K562 (cell line): ENCODE results near the gene CSTF2T. TPM values are rescaled to one million over a fixed set of nuclear protein-coding genes. Genes with fewer than 3 reads are reported as not detected.

Experiments
- BHLHE40 ChIP-seq: IDR thresholded peaks from 2 replicates; pipeline ENCODE4 v1.6.1; 2011; ENCODE audit warnings: low read length, improper control_type of control experiment
- CREB3 ChIP-seq: fragments of 450-650 bp; conservative IDR thresholded peaks from 2 replicates; pipeline ENCODE4 v1.6.1; 2016; ENCODE audit warnings: missing genetic modification characterization, low read depth, mild to moderate bottlenecking, missing compliant biosample characterization, moderate library complexity
- ESRRA ChIP-seq: fragments of 450-650 bp; IDR thresholded peaks from 2 replicates; pipeline ENCODE4 v1.6.1; 2014; ENCODE audit warnings: low read depth, mild to moderate bottlenecking, moderate library complexity, borderline replicate concordance
- HDAC2 ChIP-seq: fragments of 450-650 bp; IDR thresholded peaks from 2 replicates; pipeline ENCODE4 v1.6.1; 2016; ENCODE audit warnings: mild to moderate bottlenecking
- HOXB6 ChIP-seq: fragments of 250-450 bp; sonication (Bioruptor Pico); IDR thresholded peaks from 2 replicates; pipeline ENCODE4 v1.5.1; 2022; ENCODE audit warnings: mild to moderate bottlenecking, borderline replicate concordance
- KHSRP ChIP-seq: fragments of 450-650 bp; IDR thresholded peaks from 2 replicates; pipeline ENCODE4 v1.6.1; 2017
- PTRF ChIP-seq: fragments of 450-650 bp; IDR thresholded peaks from 2 replicates; pipeline ENCODE4 v1.6.1; 2016; ENCODE audit warnings: mild to moderate bottlenecking, missing genetic modification characterization, missing compliant biosample characterization
- SRSF1 ChIP-seq: fragments of 200-400 bp; formaldehyde crosslinking; IDR thresholded peaks from 2 replicates; pipeline ENCODE4 v1.6.1; 2017; ENCODE audit warnings: mild to moderate bottlenecking, low read depth, low read length, moderate library complexity
- TAL1 ChIP-seq: fragments of 450-650 bp; IDR thresholded peaks from 2 replicates; pipeline ENCODE4 v1.6.1; 2016; ENCODE audit warnings: mild to moderate bottlenecking
- TBL1XR1 ChIP-seq, 2 experiments: IDR thresholded peaks; 2 replicates each; pipeline ENCODE4 v1.6.1; 2012; ENCODE audit warnings: improper control_type of control experiment in 2 of 2, low read length in 2 of 2, mild to moderate bottlenecking in 1 of 2
- XRCC3 ChIP-seq: fragments of 450-650 bp; IDR thresholded peaks from 2 replicates; pipeline ENCODE4 v1.6.1; 2017; ENCODE audit warnings: mild to moderate bottlenecking, moderate library complexity
- YY1 ChIP-seq, 3 experiments: IDR thresholded peaks; 2 replicates each; pipeline ENCODE4 v1.6.1; 2011; ENCODE audit warnings: low read length in 2 of 3, mild to moderate bottlenecking in 2 of 3, moderate library complexity in 2 of 3, borderline replicate concordance in 1 of 3, control low read depth in 1 of 3, low read depth in 1 of 3; ENCODE audit not compliant: insufficient read depth in 3 of 3, insufficient replicate concordance in 2 of 3, control insufficient read depth in 1 of 3, insufficient read length in 1 of 3; ENCODE audit errors: extremely low read depth in 1 of 3
- ZFX ChIP-seq: sonication (generic); formaldehyde crosslinking; IDR thresholded peaks from 2 replicates; pipeline ENCODE4 v1.8.0; 2022; ENCODE audit warnings: mild to moderate bottlenecking, missing genetic modification reagents, moderate library complexity
- ZNF282 ChIP-seq: sonication (generic); formaldehyde crosslinking; IDR thresholded peaks from 2 replicates; pipeline ENCODE4 v1.8.1; 2023; ENCODE audit warnings: missing genetic modification reagents
- ZNF311 ChIP-seq: fragments of 250-450 bp; sonication (Bioruptor Pico); IDR thresholded peaks from 2 replicates; pipeline ENCODE4 v1.4.0; 2020; ENCODE audit warnings: mild to moderate bottlenecking, moderate library complexity
- ZNF384 ChIP-seq: IDR thresholded peaks from 2 replicates; pipeline ENCODE4 v1.6.1; 2012; ENCODE audit warnings: low read depth, low read length, improper control_type of control experiment
- ZNF445 ChIP-seq: fragments of 250-450 bp; sonication (Bioruptor Pico); IDR thresholded peaks from 2 replicates; pipeline ENCODE4 v1.4.0; 2020; ENCODE audit warnings: low read depth, mild to moderate bottlenecking, moderate library complexity
- polyA plus RNA-seq, 8 experiments: library from polyadenylated mRNA; depleted of rRNA in 4 of 8; stranded (reverse) in 5 of 8; unstranded in 3 of 8; fragments of >200 nt; fragmentation: Nextera tagmentation in 2 of 8; fragmentation: Illumina TruSeq in 1 of 8; extraction: Ambion mirVana in 2 of 8; extraction: Trizol in 1 of 8; gene quantifications; 2 replicates each; pipeline versions ENCODE4 v1.2.1 to v1.2.3, GENCODE V29; 2011 to 2014; ENCODE audit warnings: inconsistent platforms in 1 of 8, missing spikeins in 1 of 8
- total RNA-seq, 7 experiments: library from RNA; depleted of rRNA in 6 of 7; stranded (reverse); fragments of >200 nt in 6 of 7; fragmentation: Illumina TruSeq in 2 of 7; extraction: Trizol in 2 of 7; gene quantifications; 2 replicates each; pipeline versions ENCODE4 v1.2.1 to v1.2.3, GENCODE V29; 2011 to 2021; ENCODE audit warnings: low replicate concordance in 1 of 7
- TF ChIP-seq, protein P1 (sequence below): fragments of 250-450 bp; sonication (Bioruptor Pico); IDR thresholded peaks from 2 replicates; pipeline ENCODE4 v1.8.0; 2021; ENCODE audit warnings: moderate library complexity, mild to moderate bottlenecking, inconsistent platforms
- TF ChIP-seq, protein P2 (sequence below): fragments of 250-450 bp; sonication (Bioruptor Pico); IDR thresholded peaks from 2 replicates; pipeline ENCODE4 v1.5.0; 2020; ENCODE audit warnings: mild to moderate bottlenecking
- TF ChIP-seq, protein P3 (sequence below): fragments of 450-650 bp; IDR thresholded peaks from 2 replicates; pipeline ENCODE4 v1.6.1; 2017; ENCODE audit warnings: mild to moderate bottlenecking, moderate library complexity
- TF ChIP-seq, protein P4 (sequence below): fragments of 450-650 bp; IDR thresholded peaks from 2 replicates; pipeline ENCODE4 v1.6.1; 2016

Gene CSTF2T
- total and polyA plus RNA-seq, 9 of the 15 experiments (the other 6 are each of a cell fraction or from before 2014, with no cell fraction given), result 10.3 to 32.4 (median 24.2) TPM

DNA sequence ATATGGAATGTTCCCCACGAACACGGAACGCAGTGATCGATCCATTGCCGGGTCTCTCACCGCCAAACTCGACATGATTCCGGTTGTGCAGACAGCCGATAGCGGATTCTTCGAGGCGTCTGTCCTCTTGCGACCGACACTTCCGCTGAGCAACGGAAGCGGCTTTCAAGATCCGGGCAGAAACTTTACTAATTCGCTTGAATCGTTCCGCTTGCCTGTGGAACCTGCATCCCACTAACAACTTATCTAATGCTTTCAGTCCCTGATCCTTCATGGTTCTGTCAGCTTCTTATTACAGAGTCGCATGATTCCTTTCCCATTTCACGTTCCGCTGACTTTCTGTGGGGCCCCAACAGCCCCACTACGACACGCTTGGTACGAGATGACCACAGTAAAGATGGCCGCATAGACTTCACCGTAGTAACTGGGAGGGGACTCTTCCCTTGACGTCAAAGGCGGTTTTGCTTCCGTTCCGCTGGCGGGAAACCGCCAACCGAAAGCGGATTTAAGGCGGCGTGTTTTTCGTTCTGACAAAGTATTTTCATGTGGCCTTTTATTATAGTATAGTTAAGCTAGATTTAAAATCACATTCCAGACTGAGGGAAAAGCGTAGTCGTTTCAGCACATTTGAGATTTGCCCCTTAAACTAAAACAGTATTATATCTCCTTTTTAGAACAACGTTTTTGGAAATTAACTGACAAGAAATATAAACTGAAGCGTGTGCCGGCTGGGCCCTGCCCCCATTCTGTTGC, at the start of gene CSTF2T (continued):
- peak; percentile 55 for TF ChIP-seq CREB3
- TF ChIP-seq, protein P1, sequence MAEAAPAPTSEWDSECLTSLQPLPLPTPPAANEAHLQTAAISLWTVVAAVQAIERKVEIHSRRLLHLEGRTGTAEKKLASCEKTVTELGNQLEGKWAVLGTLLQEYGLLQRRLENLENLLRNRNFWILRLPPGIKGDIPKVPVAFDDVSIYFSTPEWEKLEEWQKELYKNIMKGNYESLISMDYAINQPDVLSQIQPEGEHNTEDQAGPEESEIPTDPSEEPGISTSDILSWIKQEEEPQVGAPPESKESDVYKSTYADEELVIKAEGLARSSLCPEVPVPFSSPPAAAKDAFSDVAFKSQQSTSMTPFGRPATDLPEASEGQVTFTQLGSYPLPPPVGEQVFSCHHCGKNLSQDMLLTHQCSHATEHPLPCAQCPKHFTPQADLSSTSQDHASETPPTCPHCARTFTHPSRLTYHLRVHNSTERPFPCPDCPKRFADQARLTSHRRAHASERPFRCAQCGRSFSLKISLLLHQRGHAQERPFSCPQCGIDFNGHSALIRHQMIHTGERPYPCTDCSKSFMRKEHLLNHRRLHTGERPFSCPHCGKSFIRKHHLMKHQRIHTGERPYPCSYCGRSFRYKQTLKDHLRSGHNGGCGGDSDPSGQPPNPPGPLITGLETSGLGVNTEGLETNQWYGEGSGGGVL (CRISPR knock-in tag), result no peak
- TF ChIP-seq KHSRP, result peak; percentile 60; the same call in 1 of the 2 replicates
- TF ChIP-seq HDAC2, result peak; percentile 41
- no peak for TF ChIP-seq TBL1XR1 (IDR thresholded peaks at IDR 0.05; ENCODE audit: low read length in 2 of 2)
- TF ChIP-seq ZNF445 (CRISPR knock-in tag), result no peak
- no peak for TF ChIP-seq SRSF1
- no peak for TF ChIP-seq BHLHE40
- TF ChIP-seq ZNF311, result no peak; the same call in 1 of the 2 replicates
- peak; percentile 74; the same call in 1 of the 2 replicates for TF ChIP-seq ESRRA
- no peak for TF ChIP-seq ZNF384
- peak; percentile 65; the same call in 1 of the 2 replicates for TF ChIP-seq ZFX
- TF ChIP-seq, protein P2, sequence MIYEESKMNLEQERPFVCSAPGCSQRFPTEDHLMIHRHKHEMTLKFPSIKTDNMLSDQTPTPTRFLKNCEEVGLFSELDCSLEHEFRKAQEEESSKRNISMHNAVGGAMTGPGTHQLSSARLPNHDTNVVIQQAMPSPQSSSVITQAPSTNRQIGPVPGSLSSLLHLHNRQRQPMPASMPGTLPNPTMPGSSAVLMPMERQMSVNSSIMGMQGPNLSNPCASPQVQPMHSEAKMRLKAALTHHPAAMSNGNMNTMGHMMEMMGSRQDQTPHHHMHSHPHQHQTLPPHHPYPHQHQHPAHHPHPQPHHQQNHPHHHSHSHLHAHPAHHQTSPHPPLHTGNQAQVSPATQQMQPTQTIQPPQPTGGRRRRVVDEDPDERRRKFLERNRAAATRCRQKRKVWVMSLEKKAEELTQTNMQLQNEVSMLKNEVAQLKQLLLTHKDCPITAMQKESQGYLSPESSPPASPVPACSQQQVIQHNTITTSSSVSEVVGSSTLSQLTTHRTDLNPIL (CRISPR knock-in tag), result no peak
- TF ChIP-seq, protein P3, sequence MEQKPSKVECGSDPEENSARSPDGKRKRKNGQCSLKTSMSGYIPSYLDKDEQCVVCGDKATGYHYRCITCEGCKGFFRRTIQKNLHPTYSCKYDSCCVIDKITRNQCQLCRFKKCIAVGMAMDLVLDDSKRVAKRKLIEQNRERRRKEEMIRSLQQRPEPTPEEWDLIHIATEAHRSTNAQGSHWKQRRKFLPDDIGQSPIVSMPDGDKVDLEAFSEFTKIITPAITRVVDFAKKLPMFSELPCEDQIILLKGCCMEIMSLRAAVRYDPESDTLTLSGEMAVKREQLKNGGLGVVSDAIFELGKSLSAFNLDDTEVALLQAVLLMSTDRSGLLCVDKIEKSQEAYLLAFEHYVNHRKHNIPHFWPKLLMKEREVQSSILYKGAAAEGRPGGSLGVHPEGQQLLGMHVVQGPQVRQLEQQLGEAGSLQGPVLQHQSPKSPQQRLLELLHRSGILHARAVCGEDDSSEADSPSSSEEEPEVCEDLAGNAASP, result no peak
- no peak for TF ChIP-seq HOXB6 (CRISPR knock-in tag)
- no peak for TF ChIP-seq XRCC3
- TF ChIP-seq TAL1, result 0 out of 2 replicates have a peak, but pooled peaks have one; percentile 9
- TF ChIP-seq, protein P4, sequence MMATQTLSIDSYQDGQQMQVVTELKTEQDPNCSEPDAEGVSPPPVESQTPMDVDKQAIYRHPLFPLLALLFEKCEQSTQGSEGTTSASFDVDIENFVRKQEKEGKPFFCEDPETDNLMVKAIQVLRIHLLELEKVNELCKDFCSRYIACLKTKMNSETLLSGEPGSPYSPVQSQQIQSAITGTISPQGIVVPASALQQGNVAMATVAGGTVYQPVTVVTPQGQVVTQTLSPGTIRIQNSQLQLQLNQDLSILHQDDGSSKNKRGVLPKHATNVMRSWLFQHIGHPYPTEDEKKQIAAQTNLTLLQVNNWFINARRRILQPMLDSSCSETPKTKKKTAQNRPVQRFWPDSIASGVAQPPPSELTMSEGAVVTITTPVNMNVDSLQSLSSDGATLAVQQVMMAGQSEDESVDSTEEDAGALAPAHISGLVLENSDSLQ, result peak; percentile 85
- peak; percentile 62; the same call in 1 of the 2 replicates for TF ChIP-seq PTRF (tag)
- peak; percentile 97 to 98 (median 97) for TF ChIP-seq YY1 (IDR thresholded peaks at IDR 0.05; ENCODE audit: borderline replicate concordance in 1 of 3, control insufficient read depth in 1 of 3, extremely low read depth in 1 of 3, insufficient read depth in 3 of 3, insufficient read length in 1 of 3, insufficient replicate concordance in 2 of 3, low read depth in 1 of 3, low read length in 2 of 3)
- no peak for TF ChIP-seq ZNF282 (CRISPR knock-in tag)
